Lung (tissue), 12 donors: ENCODE measurements around the gene PPP2R5C. TPM values are rescaled to one million over a fixed set of nuclear protein-coding genes. Genes with fewer than 3 reads are reported as not detected.

ENCODE experiments used
- ATAC-seq: fragments of 200-7000 bp; cut with Tn5 transposase; one replicate; pipeline ENCODE4 v1.9.1; 2020; ENCODE audit warnings: moderate number of reproducible peaks; ENCODE audit not compliant: insufficient read depth, low FRiP score
- DNase-seq, 3 donors: peaks; one replicate each; pipeline ENCODE4 v3.0.0-alpha.2; 2013 to 2017
- H3K27ac ChIP-seq, 2 donors: one replicate each; pipeline ENCODE4 v1.5.1; 2013; ENCODE audit warnings: mild to moderate bottlenecking in 2 of 2, moderate library complexity in 2 of 2, control low read depth in 1 of 2, inconsistent platforms in 1 of 2, low read depth in 1 of 2, low read length in 1 of 2
- H3K27me3 ChIP-seq, 3 donors: one replicate each; pipeline ENCODE4 v1.5.1; 2013; ENCODE audit warnings: low read length in 2 of 3; ENCODE audit not compliant: control insufficient read depth in 3 of 3, insufficient read depth in 3 of 3
- H3K36me3 ChIP-seq, 4 donors: one replicate each; pipeline ENCODE4 v1.5.1; 2013; ENCODE audit warnings: low read length in 4 of 4, mild to moderate bottlenecking in 1 of 4, moderate library complexity in 1 of 4; ENCODE audit not compliant: control insufficient read depth in 4 of 4, insufficient read depth in 4 of 4
- H3K4me1 ChIP-seq, 5 donors: one replicate each; pipeline ENCODE4 v1.5.1; 2013; ENCODE audit warnings: low read length in 5 of 5, mild to moderate bottlenecking in 2 of 5, moderate library complexity in 1 of 5; ENCODE audit not compliant: control insufficient read depth in 5 of 5, insufficient read depth in 5 of 5
- H3K4me3 ChIP-seq: one replicate; pipeline ENCODE4 v1.5.1; 2013; ENCODE audit warnings: mild to moderate bottlenecking, control low read depth, moderate library complexity
- H3K9ac ChIP-seq, 2 donors: one replicate each; pipeline ENCODE4 v1.5.1; 2013; ENCODE audit warnings: low read length in 2 of 2, control low read depth in 1 of 2; ENCODE audit not compliant: insufficient read depth in 1 of 2
- H3K9me3 ChIP-seq, 4 donors: one replicate each; pipeline ENCODE4 v1.5.1; 2013; ENCODE audit warnings: low read length in 3 of 4, mild to moderate bottlenecking in 1 of 4, moderate library complexity in 1 of 4; ENCODE audit not compliant: control insufficient read depth in 4 of 4, insufficient read depth in 3 of 4
- CTCF ChIP-seq: IDR thresholded peaks from 2 replicates; pipeline ENCODE4 v1.5.1; 2012; ENCODE audit warnings: mild to moderate bottlenecking; ENCODE audit errors: control extremely low read depth, extremely low read depth
- whole genome bisulfite sequencing, 2 donors: extraction: QIAGEN DNeasy Blood & Tissue Kit; methylation state at CpG; one replicate each; pipeline ENCODE4 v1.1.7; 2013; 5-methylcytosine and 5-hydroxymethylcytosine counted together
- polyA plus RNA-seq, 2 donors: library from polyadenylated mRNA; stranded (reverse); fragments of 200-250 nt; gene quantifications; one replicate each; pipeline ENCODE4 v1.2.1, GENCODE V29; 2013
- total RNA-seq, 2 donors: library from RNA; depleted of rRNA in 1 of 2; stranded (reverse); fragments of >200 nt in 1 of 2; gene quantifications; one replicate each; pipeline ENCODE4 v1.2.1, GENCODE V29; 2014 to 2021
- donor health status: control.
- donor health status: control.
- donor health status: Bipolar disorder and iron deficiency.
- donor health status: healthy.
- donor health status: DM: yes; HTN: yes; CAD: no.

Gene PPP2R5C
- total and polyA plus RNA-seq, 4 donors = 66.6 to 180 (median 126) TPM

- ATAC-seq (no peak), DNase-seq (no peak)
- peaks cover 0 to 14% (median 4%) of the 10 kb centered on the region in 5 donors for H3K4me1 ChIP-seq
- no peaks in the 10 kb centered on the region for H3K27me3 ChIP-seq
- no peak overlapping the region for H3K4me3 ChIP-seq
- no peak overlapping the region for H3K27ac ChIP-seq
- no peak overlapping the region for H3K9ac ChIP-seq
- H3K9me3 ChIP-seq = no peaks in the 10 kb centered on the region
- WGBS, 2 donors = 62 to 74% methylated on average over 10 of the region's 10 CpGs
- TF ChIP-seq CTCF = no peak
- peaks cover 0 to 4% (median 2%) of the 10 kb centered on the region in 4 donors for H3K36me3 ChIP-seq
Observed at GRCh38 chr14:101849125-101849524, 87.6 kb downstream of the PPP2R5C start.

- H3K4me1 ChIP-seq = peaks cover 0 to 18% (median 4%) of the 10 kb centered on the region in 5 donors
- H3K36me3 ChIP-seq = peaks cover 0 to 4% (median 2%) of the 10 kb centered on the region in 4 donors
- H3K27ac ChIP-seq = peak overlapping the region in 1 of 2 donors; percentile 51
- WGBS, 2 donors = 40 to 53% methylated on average over 3 of the region's 3 CpGs
- DNase-seq = no peak
- no peak for ATAC-seq
- H3K9me3 ChIP-seq = no peaks in the 10 kb centered on the region
- TF ChIP-seq CTCF = no peak
- H3K4me3 ChIP-seq = no peak overlapping the region
- H3K9ac ChIP-seq = no peak overlapping the region
- no peaks in the 10 kb centered on the region for H3K27me3 ChIP-seq
Observed at GRCh38 chr14:101849640-101850039, 88.1 kb downstream of the PPP2R5C start.

DNA sequence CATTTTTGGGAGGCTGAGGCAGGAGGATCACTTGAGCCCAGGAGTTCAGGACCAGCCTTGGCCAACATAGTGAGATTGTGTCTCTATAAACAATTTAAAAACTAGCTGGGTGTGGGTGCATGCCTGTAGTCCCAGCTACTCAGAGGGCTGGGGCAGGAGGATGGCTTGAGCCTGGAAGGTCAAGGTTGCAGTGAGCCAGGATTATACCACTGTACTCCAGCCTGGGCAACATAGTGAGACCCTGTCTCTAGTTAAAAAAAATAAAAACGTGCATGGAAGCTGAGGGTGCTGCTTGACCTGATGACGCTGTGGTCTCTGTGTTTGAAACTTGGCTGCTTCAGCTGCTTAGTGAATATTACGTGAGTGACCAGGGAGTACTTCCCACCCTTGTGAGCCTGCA lies 89.7 kb downstream of the PPP2R5C start:
- no peak for TF ChIP-seq CTCF
- DNase-seq = no peak
- ATAC-seq = no peak
- peak overlapping the region in 1 of 2 donors; percentile 10 for H3K27ac ChIP-seq
- H3K27me3 ChIP-seq = no peaks in the 10 kb centered on the region
- no peak overlapping the region for H3K9ac ChIP-seq
- H3K36me3 ChIP-seq = peaks cover 0 to 1% (median 0%) of the 10 kb centered on the region in 4 donors
- H3K4me1 ChIP-seq = peaks cover 0 to 32% (median 4%) of the 10 kb centered on the region in 5 donors
- no peak overlapping the region for H3K4me3 ChIP-seq
- whole genome bisulfite sequencing, 2 donors = 88 to 90% methylated on average over 3 of the region's 3 CpGs
- no peaks in the 10 kb centered on the region for H3K9me3 ChIP-seq
